Body of pancreas (tissue), 4 donors: ENCODE data around the gene LRPPRC.

Source experiments
- POLR2A ChIP-seq, 3 donors: fragments of 450-650 bp; IDR thresholded peaks; one replicate each; pipeline ENCODE4 v1.6.1; 2016; ENCODE audit warnings: antibody characterized with exemption in 3 of 3, mild to moderate bottlenecking in 2 of 3
- TF ChIP-seq, protein P1 (sequence below), 7 experiments: fragments of 450-650 bp in 4 of 7; fragments of 200-600 bp in 3 of 7; sonication (generic) in 3 of 7; IDR thresholded peaks; one replicate each; pipeline ENCODE4 v1.5.1; 2016 to 2019; ENCODE audit warnings: antibody characterized with exemption in 7 of 7

DNA sequence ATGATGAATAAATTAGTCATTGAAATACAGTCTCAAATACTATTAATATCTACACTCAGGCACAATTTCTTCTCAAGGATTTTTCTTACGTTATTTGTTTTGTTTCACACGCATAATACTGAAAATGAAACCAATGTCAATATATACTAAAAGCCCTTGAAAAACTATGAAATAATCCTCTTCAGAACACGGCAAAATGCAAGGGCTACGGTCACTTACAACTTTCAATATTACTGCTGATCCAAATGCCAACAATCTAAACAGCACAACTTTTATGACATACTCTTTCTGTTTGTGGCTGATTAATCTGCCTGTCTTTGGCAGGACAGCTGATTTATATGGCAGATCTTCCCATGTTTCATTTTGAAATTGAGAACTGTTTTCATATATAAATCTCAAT is 68.3 kb downstream of the LRPPRC start:
- TF ChIP-seq, protein P1, sequence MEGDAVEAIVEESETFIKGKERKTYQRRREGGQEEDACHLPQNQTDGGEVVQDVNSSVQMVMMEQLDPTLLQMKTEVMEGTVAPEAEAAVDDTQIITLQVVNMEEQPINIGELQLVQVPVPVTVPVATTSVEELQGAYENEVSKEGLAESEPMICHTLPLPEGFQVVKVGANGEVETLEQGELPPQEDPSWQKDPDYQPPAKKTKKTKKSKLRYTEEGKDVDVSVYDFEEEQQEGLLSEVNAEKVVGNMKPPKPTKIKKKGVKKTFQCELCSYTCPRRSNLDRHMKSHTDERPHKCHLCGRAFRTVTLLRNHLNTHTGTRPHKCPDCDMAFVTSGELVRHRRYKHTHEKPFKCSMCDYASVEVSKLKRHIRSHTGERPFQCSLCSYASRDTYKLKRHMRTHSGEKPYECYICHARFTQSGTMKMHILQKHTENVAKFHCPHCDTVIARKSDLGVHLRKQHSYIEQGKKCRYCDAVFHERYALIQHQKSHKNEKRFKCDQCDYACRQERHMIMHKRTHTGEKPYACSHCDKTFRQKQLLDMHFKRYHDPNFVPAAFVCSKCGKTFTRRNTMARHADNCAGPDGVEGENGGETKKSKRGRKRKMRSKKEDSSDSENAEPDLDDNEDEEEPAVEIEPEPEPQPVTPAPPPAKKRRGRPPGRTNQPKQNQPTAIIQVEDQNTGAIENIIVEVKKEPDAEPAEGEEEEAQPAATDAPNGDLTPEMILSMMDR (IDR thresholded peaks at IDR 0.05), result no peak
- no peak for TF ChIP-seq POLR2A (IDR thresholded peaks at IDR 0.05)
